Measurements from ENCODE around the gene IFIT2.

GRCh38 chr10:89309156-89310055, 7.6 kb downstream of the IFIT2 start:
- no peak for TF ChIP-seq EZH2phosphoT487 (IDR thresholded peaks at IDR 0.05; ENCODE audit: insufficient read depth, low read depth)
- TF ChIP-seq EZH2 (IDR thresholded peaks at IDR 0.05; ENCODE audit: insufficient read depth, poor library complexity, severe bottlenecking) = no peak
